HepG2 (cell line): Measurements from ENCODE around the gene CELF6. TPM values are rescaled to one million over a fixed set of nuclear protein-coding genes. Genes with fewer than 3 reads are reported as not detected.

ENCODE experiments used
- ATAC-seq: fragments of 200-7000 bp; cut with Tn5 transposase; 3 replicates; pipeline ENCODE4 v1.9.1; 2020; ENCODE audit warnings: mild to moderate bottlenecking, moderate library complexity
- BruUV-seq: library from RNA; stranded (reverse); fragments of 400-500 nt; replicated peaks from 2 replicates; lab custom pipeline; 2021; lab: Mats Ljungman, UMichigan
- CTCF ChIA-PET: fragments of 300-600 bp; formaldehyde crosslinking; extraction: SDS; loops from one replicate; lab custom pipeline; 2021; ENCODE audit warnings: low total read pairs, inconsistent platforms, low intra/inter-chr PET ratio; lab: Yijun Ruan, JAX
- POLR2A ChIA-PET: fragments of 350-600 bp; sonication (Branson Sonifier 250); formaldehyde crosslinking; loops from one replicate; lab custom pipeline; 2020; ENCODE audit warnings: antibody characterized with exemption, inconsistent platforms; lab: Yijun Ruan, JAX
- DNase-seq: peaks from one replicate; pipeline ENCODE4 v3.0.0-alpha.2; 2015; ENCODE audit warnings: low spot score
- FAIRE-seq: peaks from 3 replicates; lab custom pipeline; 2011; peaks lifted over from hg19 to GRCh38; lab: Jason Lieb, UNC
- H2AFZ ChIP-seq: one replicate; pipeline ENCODE4 v1.6.1; 2011; ENCODE audit warnings: low read length, inconsistent platforms
- H3K27ac ChIP-seq: fragments of 300-600 bp; 3 replicates; pipeline ENCODE4 v1.8.0; 2011; ENCODE audit warnings: mixed run types, mild to moderate bottlenecking, mixed read lengths, low read length, inconsistent platforms; ENCODE audit not compliant: insufficient read depth; ENCODE audit errors: extremely low read length
- H3K27me3 ChIP-seq, 2 experiments: fragments of 200-600 bp in 1 of 2; 2 replicates in 1 of 2; 3 replicates in 1 of 2; pipeline versions ENCODE4 v1.6.0 to v1.8.0; 2011; ENCODE audit warnings: low read length in 2 of 2, mild to moderate bottlenecking in 2 of 2, moderate library complexity in 2 of 2, inconsistent platforms in 1 of 2; ENCODE audit not compliant: insufficient read depth in 2 of 2, control insufficient read depth in 1 of 2
- H3K36me3 ChIP-seq, 2 experiments: fragments of 200-600 bp in 1 of 2; replicated peaks in 1 of 2; 2 replicates in 1 of 2; 3 replicates in 1 of 2; pipeline versions ENCODE4 v1.5.1 to v1.8.0; 2011; ENCODE audit warnings: low read length in 2 of 2, inconsistent platforms in 1 of 2; ENCODE audit not compliant: insufficient read depth in 2 of 2, control insufficient read depth in 1 of 2
- H3K4me1 ChIP-seq: 2 replicates; pipeline ENCODE4 v1.5.1; 2012; ENCODE audit warnings: low read length, inconsistent platforms; ENCODE audit not compliant: insufficient read depth
- H3K4me2 ChIP-seq: 2 replicates; pipeline ENCODE4 v1.6.0; 2011; ENCODE audit warnings: low read depth, low read length, inconsistent platforms
- H3K4me3 ChIP-seq, 3 experiments: fragments of 200-600 bp in 1 of 3; sonication (generic), shearing (Covaris generic) in 1 of 3; replicated peaks in 1 of 3; 2 replicates each; pipeline ENCODE4 v1.5.1; 2011 to 2016; ENCODE audit warnings: low read length in 3 of 3, inconsistent platforms in 2 of 3, low read depth in 2 of 3, mild to moderate bottlenecking in 2 of 3, control low read depth in 1 of 3, mixed read lengths in 1 of 3; ENCODE audit not compliant: insufficient read depth in 1 of 3
- H3K79me2 ChIP-seq: one replicate; pipeline ENCODE4 v1.6.1; 2011; ENCODE audit warnings: low read length, inconsistent platforms; ENCODE audit not compliant: insufficient read depth
- H3K9ac ChIP-seq: 2 replicates; pipeline ENCODE4 v1.6.0; 2011; ENCODE audit warnings: mild to moderate bottlenecking, low read depth, low read length, inconsistent platforms; ENCODE audit not compliant: insufficient read depth
- H3K9me3 ChIP-seq: 2 replicates; pipeline ENCODE4 v1.5.1; 2012; ENCODE audit warnings: mild to moderate bottlenecking, low read length
- H4K20me1 ChIP-seq: 2 replicates; pipeline ENCODE4 v1.6.0; 2011; ENCODE audit warnings: inconsistent platforms, mild to moderate bottlenecking, low read length, moderate library complexity; ENCODE audit not compliant: insufficient read depth
- CAMTA2 ChIP-seq: sonication (generic); formaldehyde crosslinking; IDR thresholded peaks from 2 replicates; pipeline ENCODE4 v1.4.0; 2020; ENCODE audit warnings: mild to moderate bottlenecking, missing genetic modification reagents, borderline replicate concordance
- NAIF1 ChIP-seq: sonication (generic); formaldehyde crosslinking; IDR thresholded peaks from 2 replicates; pipeline ENCODE4 v1.5.0; 2020; ENCODE audit warnings: mild to moderate bottlenecking, missing genetic modification reagents, borderline replicate concordance
- PAWR ChIP-seq: sonication (generic); formaldehyde crosslinking; IDR thresholded peaks from 2 replicates; pipeline ENCODE4 v1.4.0; 2020; ENCODE audit warnings: missing genetic modification reagents, mild to moderate bottlenecking, borderline replicate concordance
- SKI ChIP-seq: fragments of 450-650 bp; IDR thresholded peaks from one replicate; pipeline ENCODE4 v1.6.1; 2018; ENCODE audit warnings: mild to moderate bottlenecking; ENCODE audit not compliant: partially characterized antibody
- ZEB1 ChIP-seq: IDR thresholded peaks from 2 replicates; pipeline ENCODE4 v1.6.1; 2012; ENCODE audit warnings: mild to moderate bottlenecking, low read depth, inconsistent platforms; ENCODE audit not compliant: insufficient replicate concordance
- WGBS: methylation state at CpG from one replicate; pipeline ENCODE4 v1.1.6; 2017; ENCODE audit warnings: low lambda C conversion rate; 5-methylcytosine and 5-hydroxymethylcytosine counted together
- in situ Hi-C: cut with HindIII; loops from 2 replicates; pipeline ENCODE4 v1.10.0; 2017; ENCODE audit warnings: low pct_unique_long_range_greater_than_20kb; ENCODE audit not compliant: extremely low pct_ligation_motif_present
- intact Hi-C: fragments of 100-400 bp; cut with micrococcal nuclease; formaldehyde crosslinking; loops from one replicate; pipeline ENCODE4 v1.10.0; 2022; ENCODE audit not compliant: unreplicated experiment
- polyA plus RNA-seq, 8 experiments: library from polyadenylated mRNA; depleted of rRNA in 3 of 8; stranded (reverse) in 7 of 8; unstranded in 1 of 8; fragments of >200 nt; fragmentation: Illumina TruSeq in 4 of 8; extraction: Trizol in 4 of 8; gene quantifications; 2 replicates each; pipeline versions ENCODE4 v1.2.1 to v1.2.3, GENCODE V29; 2011 to 2016; ENCODE audit warnings: low read depth in 4 of 8, missing spikeins in 1 of 8, mixed read lengths in 1 of 8; ENCODE audit not compliant: insufficient read depth in 1 of 8
- total RNA-seq, 5 experiments: library from RNA; depleted of rRNA; stranded (reverse); fragments of >200 nt; fragmentation: Illumina TruSeq; extraction: Trizol; gene quantifications; 2 replicates each; pipeline ENCODE4 v1.2.3, GENCODE V29; 2016; ENCODE audit warnings: low read depth in 1 of 5
- TF ChIP-seq, protein P1 (sequence below): sonication (generic); formaldehyde crosslinking; IDR thresholded peaks from 2 replicates; pipeline ENCODE4 v1.5.0; 2020; ENCODE audit warnings: mild to moderate bottlenecking, missing genetic modification reagents, moderate library complexity
- TF ChIP-seq, protein P2 (sequence below): sonication (generic); formaldehyde crosslinking; IDR thresholded peaks from one replicate; pipeline ENCODE4 v1.5.1; 2020; ENCODE audit warnings: mild to moderate bottlenecking, missing genetic modification reagents; ENCODE audit errors: not compliant biosample characterization

The CELF6 gene
- total and polyA plus RNA-seq, 2 of the 13 experiments (the other 11 are each of a cell fraction or from before 2014, with no cell fraction given), result 0.49 to 0.94 TPM

DNA sequence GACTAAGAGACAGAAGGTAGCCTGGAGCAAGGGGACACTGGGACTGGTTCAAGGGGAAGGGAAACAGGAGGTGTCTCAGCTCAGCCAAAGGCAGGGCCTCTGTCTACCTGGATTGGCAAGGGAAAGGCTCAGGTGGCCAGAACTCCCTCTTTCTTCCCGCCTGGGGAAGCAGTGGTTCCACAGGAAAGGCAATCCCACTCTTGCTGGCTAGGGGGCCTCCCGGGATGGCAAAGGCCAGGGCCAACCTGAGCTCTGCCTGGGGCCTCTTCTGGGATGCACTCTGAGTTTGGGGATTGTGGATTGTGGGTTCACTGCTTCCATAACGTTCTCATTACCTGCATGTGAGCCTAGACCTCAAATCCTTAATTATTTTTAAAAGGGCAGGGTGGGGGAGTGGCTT, 34.6 kb downstream of the CELF6 start:
- Histone ChIP-seq H3K4me1 (peaks cover 28% of the 10 kb centered on the region), H3K79me2 (no peaks in the 10 kb centered on the region), H3K9ac (no peak overlapping the region), H2AFZ (no peak overlapping the region), H3K27me3 (no peaks in the 10 kb centered on the region), H3K4me2 (no peak overlapping the region), H3K9me3 (no peaks in the 10 kb centered on the region), H3K4me3 (no peak overlapping the region), H3K27ac (no peak overlapping the region), H4K20me1 (no peaks in the 10 kb centered on the region), H3K36me3 (no peaks in the 10 kb centered on the region)
- TF ChIP-seq, protein P1, sequence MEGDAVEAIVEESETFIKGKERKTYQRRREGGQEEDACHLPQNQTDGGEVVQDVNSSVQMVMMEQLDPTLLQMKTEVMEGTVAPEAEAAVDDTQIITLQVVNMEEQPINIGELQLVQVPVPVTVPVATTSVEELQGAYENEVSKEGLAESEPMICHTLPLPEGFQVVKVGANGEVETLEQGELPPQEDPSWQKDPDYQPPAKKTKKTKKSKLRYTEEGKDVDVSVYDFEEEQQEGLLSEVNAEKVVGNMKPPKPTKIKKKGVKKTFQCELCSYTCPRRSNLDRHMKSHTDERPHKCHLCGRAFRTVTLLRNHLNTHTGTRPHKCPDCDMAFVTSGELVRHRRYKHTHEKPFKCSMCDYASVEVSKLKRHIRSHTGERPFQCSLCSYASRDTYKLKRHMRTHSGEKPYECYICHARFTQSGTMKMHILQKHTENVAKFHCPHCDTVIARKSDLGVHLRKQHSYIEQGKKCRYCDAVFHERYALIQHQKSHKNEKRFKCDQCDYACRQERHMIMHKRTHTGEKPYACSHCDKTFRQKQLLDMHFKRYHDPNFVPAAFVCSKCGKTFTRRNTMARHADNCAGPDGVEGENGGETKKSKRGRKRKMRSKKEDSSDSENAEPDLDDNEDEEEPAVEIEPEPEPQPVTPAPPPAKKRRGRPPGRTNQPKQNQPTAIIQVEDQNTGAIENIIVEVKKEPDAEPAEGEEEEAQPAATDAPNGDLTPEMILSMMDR (CRISPR knock-in tag), result 0 out of 2 replicates have a peak, but pooled peaks have one; percentile 7
- TF ChIP-seq CAMTA2, result no peak
- POLR2A ChIA-PET, result no interaction called here
- CTCF ChIA-PET, result interaction anchor here (2.9 kb wide), 1 partner anchor 85 kb away, joined by 35 read pairs; no protein-coding TSS in a partner anchor
- FAIRE-seq (no peak), DNase-seq (no peak), ATAC-seq (peak; percentile 32; the same call in 1 of the 3 replicates)
- intact Hi-C loops, result no loop called here
- 72% methylated on average over 2 of the region's 3 CpGs for WGBS
- BruUV-seq, result no TSS peak
- in situ Hi-C loops, result loop anchor here (5.0 kb wide), 1 partner anchor 83 kb away; no protein-coding TSS in a partner anchor

DNA sequence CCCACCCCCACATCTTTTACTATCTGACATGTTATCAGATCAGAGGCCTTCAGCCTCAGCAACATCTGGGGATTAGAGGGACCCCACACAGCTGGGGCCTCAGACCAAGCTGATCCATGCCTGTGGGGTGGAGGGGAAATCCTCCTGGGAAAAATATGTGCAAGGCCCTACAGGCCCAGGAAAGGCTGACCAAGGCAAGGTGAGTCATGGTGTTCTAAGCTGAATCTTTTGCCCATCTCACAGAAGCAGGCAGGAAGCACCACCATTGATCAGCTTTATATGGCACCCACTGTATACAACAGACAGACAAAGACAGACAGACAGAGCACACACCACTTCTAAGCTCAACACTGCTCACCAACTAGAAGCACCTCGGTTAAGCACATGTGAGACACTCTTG, 35.2 kb downstream of the CELF6 start:
- 75% methylated on average over 1 of the region's 1 CpG for WGBS
- Histone ChIP-seq H3K79me2 (no peaks in the 10 kb centered on the region), H3K4me3 (no peak overlapping the region), H2AFZ (no peak overlapping the region), H3K27me3 (no peaks in the 10 kb centered on the region), H3K27ac (no peak overlapping the region), H3K9me3 (no peaks in the 10 kb centered on the region), H3K4me2 (no peak overlapping the region), H4K20me1 (no peaks in the 10 kb centered on the region), H3K9ac (no peak overlapping the region), H3K36me3 (no peaks in the 10 kb centered on the region), H3K4me1 (peaks cover 34% of the 10 kb centered on the region)
- in situ Hi-C loops, result loop anchor here (5.0 kb wide), 1 partner anchor 82 kb away; no protein-coding TSS in a partner anchor
- FAIRE-seq (no peak), ATAC-seq (no peak), DNase-seq (no peak)
- no TSS peak for BruUV-seq
- ChIA-PET POLR2A (no interaction called here), CTCF (interaction anchor here (2.9 kb wide), 1 partner anchor 85 kb away, joined by 35 read pairs; no protein-coding TSS in a partner anchor)
- intact Hi-C loops, result no loop called here
- TF ChIP-seq NAIF1 (CRISPR knock-in tag) (no peak), SKI (no peak), PAWR (no peak), ZEB1 (no peak)
- TF ChIP-seq, protein P2, sequence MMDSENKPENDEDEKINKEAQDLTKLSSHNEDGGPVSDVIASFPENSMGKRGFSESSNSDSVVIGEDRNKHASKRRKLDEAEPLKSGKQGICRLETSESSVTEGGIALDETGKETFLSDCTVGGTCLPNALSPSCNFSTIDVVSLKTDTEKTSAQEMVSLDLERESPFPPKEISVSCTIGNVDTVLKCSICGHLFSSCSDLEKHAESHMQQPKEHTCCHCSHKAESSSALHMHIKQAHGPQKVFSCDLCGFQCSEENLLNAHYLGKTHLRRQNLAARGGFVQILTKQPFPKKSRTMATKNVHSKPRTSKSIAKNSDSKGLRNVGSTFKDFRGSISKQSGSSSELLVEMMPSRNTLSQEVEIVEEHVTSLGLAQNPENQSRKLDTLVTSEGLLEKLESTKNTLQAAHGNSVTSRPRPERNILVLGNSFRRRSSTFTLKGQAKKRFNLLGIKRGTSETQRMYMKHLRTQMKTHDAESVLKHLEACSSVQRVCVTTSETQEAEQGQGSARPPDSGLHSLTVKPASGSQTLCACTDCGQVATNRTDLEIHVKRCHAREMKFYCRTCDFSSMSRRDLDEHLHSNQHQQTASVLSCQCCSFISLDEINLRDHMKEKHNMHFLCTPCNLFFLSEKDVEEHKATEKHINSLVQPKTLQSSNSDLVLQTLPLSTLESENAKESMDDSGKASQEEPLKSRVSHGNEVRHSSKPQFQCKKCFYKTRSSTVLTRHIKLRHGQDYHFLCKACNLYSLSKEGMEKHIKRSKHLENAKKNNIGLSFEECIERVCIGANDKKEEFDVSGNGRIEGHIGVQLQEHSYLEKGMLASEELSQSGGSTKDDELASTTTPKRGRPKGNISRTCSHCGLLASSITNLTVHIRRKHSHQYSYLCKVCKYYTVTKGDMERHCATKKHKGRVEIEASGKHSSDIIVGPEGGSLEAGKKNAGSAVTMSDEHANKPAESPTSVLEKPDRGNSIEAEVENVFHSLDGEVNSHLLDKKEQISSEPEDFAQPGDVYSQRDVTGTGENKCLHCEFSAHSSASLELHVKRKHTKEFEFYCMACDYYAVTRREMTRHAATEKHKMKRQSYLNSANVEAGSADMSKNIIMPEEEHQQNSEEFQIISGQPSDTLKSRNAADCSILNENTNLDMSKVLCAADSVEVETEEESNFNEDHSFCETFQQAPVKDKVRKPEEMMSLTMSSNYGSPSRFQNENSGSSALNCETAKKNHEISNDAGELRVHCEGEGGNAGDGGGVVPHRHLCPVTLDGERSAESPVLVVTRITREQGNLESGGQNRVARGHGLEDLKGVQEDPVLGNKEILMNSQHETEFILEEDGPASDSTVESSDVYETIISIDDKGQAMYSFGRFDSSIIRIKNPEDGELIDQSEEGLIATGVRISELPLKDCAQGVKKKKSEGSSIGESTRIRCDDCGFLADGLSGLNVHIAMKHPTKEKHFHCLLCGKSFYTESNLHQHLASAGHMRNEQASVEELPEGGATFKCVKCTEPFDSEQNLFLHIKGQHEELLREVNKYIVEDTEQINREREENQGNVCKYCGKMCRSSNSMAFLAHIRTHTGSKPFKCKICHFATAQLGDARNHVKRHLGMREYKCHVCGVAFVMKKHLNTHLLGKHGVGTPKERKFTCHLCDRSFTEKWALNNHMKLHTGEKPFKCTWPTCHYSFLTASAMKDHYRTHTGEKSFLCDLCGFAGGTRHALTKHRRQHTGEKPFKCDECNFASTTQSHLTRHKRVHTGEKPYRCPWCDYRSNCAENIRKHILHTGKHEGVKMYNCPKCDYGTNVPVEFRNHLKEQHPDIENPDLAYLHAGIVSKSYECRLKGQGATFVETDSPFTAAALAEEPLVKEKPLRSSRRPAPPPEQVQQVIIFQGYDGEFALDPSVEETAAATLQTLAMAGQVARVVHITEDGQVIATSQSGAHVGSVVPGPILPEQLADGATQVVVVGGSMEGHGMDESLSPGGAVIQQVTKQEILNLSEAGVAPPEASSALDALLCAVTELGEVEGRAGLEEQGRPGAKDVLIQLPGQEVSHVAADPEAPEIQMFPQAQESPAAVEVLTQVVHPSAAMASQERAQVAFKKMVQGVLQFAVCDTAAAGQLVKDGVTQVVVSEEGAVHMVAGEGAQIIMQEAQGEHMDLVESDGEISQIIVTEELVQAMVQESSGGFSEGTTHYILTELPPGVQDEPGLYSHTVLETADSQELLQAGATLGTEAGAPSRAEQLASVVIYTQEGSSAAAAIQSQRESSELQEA, result no peak
